Measurements from ENCODE around the gene TPSB2.
A peak's percentile ranks its signal among the peaks of the same experiment; 100 is the strongest.

TPSB2 gene

GRCh38 chr16:1218930-1219611 lies 10.9 kb downstream of the TPSB2 start:
- no peak for DNase-seq (ENCODE audit: low spot score)

DNA sequence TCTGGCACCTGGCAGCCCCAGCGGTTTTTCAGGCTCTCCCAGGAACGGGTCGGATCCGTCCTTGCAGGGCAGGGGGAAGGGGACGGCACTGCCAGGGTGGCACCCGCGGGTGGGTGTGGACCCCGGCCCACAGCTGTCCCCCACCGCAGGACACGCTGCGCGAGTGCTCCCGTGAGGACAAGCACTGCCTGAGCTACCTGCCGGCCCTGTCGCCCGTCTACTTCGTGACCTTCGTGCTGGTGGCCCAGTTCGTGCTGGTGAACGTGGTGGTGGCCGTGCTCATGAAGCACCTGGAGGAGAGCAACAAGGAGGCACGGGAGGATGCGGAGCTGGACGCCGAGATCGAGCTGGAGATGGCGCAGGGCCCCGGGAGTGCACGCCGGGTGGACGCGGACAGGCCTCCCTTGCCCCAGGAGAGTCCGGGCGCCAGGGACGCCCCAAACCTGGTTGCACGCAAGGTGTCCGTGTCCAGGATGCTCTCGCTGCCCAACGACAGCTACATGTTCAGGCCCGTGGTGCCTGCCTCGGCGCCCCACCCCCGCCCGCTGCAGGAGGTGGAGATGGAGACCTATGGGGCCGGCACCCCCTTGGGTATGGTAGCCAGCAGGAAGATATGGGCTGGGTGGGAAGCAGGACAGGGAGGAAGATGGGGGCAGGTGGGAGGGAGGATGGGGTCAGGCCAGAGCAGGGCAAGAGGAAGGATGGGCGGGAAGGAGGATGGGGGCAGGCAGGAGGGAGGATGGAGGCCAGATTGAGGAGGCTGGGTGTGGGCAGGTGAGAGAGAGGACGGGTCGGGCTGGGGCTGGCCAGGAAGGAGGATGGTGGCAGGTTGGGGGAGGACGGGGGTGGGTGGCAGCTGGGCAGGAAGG lies 11.7 kb downstream of the TPSB2 start:
- DNase-seq (ENCODE audit: low spot score), result no peak

DNA sequence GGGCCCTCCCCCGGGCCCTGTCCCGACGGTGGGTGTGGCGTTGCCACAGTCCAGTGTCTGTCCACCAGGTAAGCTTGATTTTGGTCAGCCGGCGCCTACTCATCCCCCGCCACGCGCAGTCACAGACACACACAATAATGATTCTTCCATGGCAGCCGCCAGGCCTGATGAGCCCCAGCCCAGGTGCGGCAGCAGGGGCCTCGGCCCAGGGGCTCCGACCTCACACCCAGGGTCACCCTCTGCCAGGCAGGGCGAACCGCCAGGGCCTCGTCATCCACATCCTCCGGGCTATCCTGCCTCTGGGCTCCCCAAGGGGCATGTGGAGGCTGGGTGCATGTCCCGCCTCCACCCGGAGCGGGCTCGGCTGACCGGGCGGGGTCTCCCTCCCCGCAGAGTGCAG lies 12.5 kb downstream of the TPSB2 start:
- DNase-seq (ENCODE audit: low spot score), result no peak

- no peak for DNase-seq (ENCODE audit: low spot score)
Measured at GRCh38 chr16:1216681-1217400, 13.1 kb downstream of the TPSB2 start.

GRCh38 chr16:1216296-1216619 lies 13.7 kb downstream of the TPSB2 start:
- no peak for DNase-seq (ENCODE audit: low spot score)

DNA sequence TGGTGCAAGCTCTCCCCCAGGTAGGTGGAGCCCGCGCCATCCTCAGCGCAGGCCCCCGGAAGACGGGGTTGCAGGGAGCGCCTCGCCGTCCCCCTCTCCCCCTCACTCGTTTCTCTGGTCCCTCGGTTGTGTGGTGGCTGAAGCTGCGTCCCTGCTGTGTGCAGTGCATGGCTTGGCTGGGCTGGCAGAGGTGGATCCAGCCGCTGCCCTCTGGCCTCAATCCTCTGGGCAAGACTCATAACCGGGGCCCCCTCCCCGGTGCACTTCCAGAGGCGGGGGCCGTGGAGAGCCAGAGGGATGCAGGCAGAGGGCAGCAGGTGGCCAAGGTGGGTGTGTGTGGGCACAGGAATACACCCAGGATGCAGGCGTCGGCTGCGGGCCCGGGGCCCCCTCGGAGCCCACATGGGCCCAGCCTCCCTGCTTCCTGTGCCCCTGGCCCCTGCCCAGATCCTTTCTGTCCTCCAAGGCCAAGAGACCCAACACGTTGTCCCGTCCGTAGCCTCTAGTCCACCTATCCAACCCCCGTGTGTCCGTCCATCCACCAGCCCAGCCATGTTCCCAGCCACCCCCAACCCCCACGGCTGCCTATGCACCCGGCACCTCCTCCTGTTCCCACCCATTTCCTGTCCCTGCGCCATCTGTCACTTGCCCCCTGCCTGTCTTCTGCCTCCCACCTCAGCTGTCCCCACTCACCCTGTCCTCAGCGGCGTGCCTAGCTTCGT lies 14.2 kb downstream of the TPSB2 start:
- DNase-seq (ENCODE audit: low spot score), result no peak

GRCh38 chr16:1214719-1215118 lies 15.3 kb downstream of the TPSB2 start:
- no peak for DNase-seq (ENCODE audit: low spot score)

GRCh38 chr16:1213796-1214372 lies 16.1 kb downstream of the TPSB2 start:
- no peak for DNase-seq (ENCODE audit: low spot score)

- no peak for DNase-seq (ENCODE audit: low spot score)
Measured at GRCh38 chr16:1213231-1213630, 16.8 kb downstream of the TPSB2 start.

- no peak for DNase-seq (ENCODE audit: low spot score)
Measured at GRCh38 chr16:1212616-1213194, 17.3 kb downstream of the TPSB2 start.

DNA sequence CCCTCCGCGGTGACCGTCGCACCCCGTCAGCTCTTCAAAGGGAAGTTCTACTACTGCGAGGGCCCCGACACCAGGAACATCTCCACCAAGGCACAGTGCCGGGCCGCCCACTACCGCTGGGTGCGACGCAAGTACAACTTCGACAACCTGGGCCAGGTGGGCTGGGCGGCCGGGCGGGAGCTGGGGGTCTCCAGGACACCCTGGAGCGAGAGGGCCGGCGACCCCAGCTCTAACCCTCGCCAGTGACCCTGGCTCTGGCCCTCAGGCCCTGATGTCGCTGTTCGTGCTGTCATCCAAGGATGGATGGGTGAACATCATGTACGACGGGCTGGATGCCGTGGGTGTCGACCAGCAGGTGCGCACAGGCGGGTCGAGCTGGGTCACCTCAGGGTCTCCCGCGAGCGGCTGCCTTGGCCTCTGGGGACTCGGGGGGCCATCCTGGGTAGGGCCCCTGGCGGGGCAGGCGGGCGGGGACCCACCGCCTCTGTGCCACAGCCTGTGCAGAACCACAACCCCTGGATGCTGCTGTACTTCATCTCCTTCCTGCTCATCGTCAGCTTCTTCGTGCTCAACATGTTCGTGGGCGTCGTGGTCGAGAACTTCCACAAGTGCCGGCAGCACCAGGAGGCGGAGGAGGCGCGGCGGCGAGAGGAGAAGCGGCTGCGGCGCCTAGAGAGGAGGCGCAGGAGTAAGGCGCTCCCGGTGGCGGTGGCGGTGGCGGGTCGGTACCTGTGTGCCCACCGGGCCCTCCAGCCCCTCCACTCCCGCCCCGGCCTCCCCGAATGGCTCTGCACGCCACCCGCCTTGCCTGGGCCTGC lies 18.3 kb downstream of the TPSB2 start:
- DNase-seq (ENCODE audit: low spot score), result no peak

GRCh38 chr16:1210461-1210860 lies 19.5 kb downstream of the TPSB2 start:
- DNase-seq (ENCODE audit: low spot score), result no peak

DNA sequence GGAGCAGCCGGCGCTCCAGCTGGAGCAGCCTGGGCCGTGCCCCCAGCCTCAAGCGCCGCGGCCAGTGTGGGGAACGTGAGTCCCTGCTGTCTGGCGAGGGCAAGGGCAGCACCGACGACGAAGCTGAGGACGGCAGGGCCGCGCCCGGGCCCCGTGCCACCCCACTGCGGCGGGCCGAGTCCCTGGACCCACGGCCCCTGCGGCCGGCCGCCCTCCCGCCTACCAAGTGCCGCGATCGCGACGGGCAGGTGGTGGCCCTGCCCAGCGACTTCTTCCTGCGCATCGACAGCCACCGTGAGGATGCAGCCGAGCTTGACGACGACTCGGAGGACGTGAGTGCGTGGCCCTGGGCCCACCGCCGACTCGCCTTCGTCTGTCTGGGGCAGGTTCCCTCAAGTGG lies 20.9 kb downstream of the TPSB2 start:
- DNase-seq (ENCODE audit: low spot score), result no peak

DNA sequence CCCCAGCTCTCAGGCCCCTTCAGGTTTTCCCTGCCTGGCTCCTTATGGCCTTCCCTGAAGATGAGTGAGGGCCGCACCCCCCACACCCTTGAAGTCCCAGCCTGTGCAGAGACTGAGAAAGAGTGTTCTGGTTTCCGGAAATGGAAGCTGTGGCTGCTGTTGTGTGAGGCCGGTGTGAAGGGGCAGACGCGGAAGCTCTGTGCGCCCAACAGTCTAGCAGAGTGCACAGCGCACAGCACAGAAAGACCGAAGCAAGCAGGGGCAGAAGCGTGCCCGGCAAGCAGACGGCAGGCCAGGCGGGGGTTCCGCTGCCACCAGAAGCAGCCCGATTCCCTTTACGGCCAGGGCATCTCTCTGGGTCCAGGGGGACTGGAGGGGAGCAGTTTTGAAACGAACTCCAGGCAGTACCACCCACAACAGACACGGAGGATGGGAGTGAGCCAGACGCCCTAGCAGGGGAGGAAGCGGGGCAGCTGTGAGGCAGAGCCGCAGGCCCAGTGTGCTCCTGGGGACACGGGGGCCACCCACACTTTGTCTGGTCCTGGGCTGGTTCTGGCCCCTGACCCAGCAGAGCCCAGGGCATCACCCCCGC lies 21.6 kb downstream of the TPSB2 start:
- DNase-seq (ENCODE audit: low spot score), result peak; percentile 20

DNA sequence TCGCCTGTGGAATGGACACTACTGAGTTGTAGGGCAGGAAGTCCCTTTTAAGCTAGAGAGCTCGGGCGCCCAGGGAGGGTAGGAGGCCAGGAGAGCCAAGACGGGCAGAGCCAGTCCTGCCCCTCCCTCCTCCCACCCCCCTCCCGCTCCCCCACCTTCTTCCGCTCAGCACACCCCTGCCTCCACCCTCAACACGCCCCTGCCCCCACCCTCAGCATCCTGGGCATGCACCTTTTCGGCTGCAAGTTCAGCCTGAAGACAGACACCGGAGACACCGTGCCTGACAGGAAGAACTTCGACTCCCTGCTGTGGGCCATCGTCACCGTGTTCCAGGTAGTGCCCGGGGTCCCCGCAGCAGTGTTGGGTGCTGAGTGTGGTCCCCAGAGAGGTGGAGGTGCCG lies 23.2 kb downstream of the TPSB2 start:
- peak; percentile 38 for DNase-seq (ENCODE audit: low spot score)

GRCh38 chr16:1206326-1206725 lies 23.7 kb downstream of the TPSB2 start:
- no peak for DNase-seq (ENCODE audit: low spot score)

GRCh38 chr16:1204933-1205332 lies 25.1 kb downstream of the TPSB2 start:
- no peak for DNase-seq (ENCODE audit: low spot score)

DNA sequence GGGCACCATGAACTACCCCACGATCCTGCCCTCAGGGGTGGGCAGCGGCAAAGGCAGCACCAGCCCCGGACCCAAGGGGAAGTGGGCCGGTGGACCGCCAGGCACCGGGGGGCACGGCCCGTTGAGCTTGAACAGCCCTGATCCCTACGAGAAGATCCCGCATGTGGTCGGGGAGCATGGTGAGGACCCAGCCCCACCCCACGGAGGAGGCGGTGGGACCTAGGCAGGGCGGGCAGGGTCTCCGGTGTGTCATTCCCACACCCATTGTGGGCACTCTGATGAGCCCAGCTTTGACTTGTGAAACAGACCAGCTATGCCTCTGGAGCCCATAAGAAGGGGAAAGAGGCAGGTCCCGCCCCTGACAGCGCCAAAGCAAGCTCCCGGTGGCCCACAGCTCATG lies 27.7 kb downstream of the TPSB2 start:
- no peak for DNase-seq (ENCODE audit: low spot score)

DNA sequence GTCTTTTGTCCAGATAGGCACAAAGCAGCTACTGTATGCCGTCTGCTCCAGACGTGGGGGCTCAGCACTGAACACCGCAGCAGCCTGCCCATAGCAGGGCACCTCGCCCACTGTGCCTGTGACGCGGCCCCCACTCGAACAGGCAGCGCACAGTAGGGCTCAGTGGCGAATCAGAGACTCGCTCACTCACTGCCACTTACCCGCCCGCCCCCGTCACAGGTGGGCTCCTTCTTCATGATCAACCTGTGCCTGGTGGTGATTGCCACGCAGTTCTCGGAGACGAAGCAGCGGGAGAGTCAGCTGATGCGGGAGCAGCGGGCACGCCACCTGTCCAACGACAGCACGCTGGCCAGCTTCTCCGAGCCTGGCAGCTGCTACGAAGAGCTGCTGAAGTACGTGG lies 28.5 kb downstream of the TPSB2 start:
- DNase-seq (ENCODE audit: low spot score), result no peak

- no peak for DNase-seq (ENCODE audit: low spot score)
Measured at GRCh38 chr16:1200014-1200627, 29.9 kb downstream of the TPSB2 start.
